ENCODE measurements around the gene SMYD1.
"Not testable (repeated sequence)": the region's sequence is repeated elsewhere in the genome, so short reads cannot be mapped to it uniquely, and the experiment has no call there.

The SMYD1 gene

DNA sequence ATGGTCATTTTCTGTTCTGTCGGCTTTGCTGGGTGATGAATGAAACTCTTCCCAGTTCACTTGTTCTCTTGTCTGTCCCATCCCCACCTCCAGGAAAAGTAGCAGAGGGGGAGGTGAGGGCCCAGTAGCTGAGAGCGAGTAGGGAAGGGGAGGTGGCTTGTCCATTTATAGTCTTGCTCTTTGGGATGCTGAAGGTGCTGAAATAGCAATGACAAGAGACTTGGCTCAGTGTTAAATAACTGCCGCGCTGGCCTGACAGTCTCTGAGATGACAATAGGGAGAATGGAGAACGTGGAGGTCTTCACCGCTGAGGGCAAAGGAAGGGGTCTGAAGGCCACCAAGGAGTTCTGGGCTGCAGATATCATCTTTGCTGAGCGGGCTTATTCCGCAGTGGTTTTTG is at the start of gene SMYD1:
Gene SMYD1, plus strand, starts transcription at position 228 of the 400 bp plus-strand sequence. Its CDS starts 40 bp downstream, at position 268.
- DNase-seq (ENCODE audit: low spot score) = no peak
- TF ChIP-seq, protein P1, sequence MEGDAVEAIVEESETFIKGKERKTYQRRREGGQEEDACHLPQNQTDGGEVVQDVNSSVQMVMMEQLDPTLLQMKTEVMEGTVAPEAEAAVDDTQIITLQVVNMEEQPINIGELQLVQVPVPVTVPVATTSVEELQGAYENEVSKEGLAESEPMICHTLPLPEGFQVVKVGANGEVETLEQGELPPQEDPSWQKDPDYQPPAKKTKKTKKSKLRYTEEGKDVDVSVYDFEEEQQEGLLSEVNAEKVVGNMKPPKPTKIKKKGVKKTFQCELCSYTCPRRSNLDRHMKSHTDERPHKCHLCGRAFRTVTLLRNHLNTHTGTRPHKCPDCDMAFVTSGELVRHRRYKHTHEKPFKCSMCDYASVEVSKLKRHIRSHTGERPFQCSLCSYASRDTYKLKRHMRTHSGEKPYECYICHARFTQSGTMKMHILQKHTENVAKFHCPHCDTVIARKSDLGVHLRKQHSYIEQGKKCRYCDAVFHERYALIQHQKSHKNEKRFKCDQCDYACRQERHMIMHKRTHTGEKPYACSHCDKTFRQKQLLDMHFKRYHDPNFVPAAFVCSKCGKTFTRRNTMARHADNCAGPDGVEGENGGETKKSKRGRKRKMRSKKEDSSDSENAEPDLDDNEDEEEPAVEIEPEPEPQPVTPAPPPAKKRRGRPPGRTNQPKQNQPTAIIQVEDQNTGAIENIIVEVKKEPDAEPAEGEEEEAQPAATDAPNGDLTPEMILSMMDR (IDR thresholded peaks at IDR 0.05; ENCODE audit: extremely low read depth, missing control alignments) = no peak

DNA sequence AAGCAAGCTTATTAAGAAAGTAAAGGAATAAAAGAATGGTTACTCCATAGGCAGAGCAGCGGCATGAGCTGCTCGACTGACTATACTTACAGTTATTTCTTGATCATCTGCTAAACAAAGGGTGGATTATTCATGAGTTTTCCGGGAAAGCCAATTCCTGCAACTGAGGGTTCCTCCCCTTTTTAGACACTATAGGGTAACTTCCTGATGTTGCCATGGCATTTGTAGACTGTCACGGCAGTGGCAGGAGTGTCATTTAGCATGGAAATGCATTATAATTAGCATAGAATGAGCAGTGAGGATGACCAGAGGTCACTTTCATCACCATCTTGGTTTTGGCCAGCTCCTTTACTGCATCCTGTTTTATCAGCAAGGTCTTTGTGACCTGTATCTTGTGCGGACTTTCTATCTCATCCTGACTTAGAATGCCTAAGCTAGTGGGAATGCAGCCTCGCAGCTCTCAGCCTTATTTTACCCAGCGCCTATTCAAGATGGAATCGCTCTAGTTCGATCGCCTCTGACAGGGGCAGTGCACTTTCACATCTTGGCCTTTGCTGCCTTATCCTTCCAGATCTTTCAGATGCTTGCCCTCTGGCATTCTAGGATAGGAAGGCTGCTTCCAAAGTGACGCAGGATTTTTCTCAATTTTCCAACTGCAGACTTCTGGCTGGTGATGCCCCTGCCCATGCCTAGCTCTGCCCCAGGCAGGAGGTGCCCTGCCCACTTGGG is 49.4 kb upstream of the SMYD1 start:
- DNase-seq (ENCODE audit: low spot score) = not testable (repeated sequence)

DNA sequence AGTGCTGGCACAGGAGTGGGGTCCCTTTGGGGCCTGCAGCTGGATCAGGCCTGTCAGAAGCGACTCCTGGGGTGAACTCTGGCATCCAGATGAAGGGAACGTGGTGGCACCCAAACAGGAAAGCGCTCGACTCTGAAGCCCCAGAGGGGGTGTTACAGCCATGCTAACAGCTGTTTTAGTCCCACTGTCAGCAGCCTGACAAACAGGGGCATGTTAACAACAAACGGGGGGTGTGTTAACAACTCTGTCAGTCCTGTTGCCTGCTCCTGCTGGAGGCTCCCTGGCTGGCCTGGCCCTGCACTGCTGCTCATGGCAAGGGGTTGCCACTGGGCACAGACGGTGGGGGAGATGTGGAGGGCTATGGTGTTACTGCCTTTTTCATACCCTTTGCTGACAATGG is 48.7 kb upstream of the SMYD1 start:
- no peak for DNase-seq (ENCODE audit: low spot score)

DNA sequence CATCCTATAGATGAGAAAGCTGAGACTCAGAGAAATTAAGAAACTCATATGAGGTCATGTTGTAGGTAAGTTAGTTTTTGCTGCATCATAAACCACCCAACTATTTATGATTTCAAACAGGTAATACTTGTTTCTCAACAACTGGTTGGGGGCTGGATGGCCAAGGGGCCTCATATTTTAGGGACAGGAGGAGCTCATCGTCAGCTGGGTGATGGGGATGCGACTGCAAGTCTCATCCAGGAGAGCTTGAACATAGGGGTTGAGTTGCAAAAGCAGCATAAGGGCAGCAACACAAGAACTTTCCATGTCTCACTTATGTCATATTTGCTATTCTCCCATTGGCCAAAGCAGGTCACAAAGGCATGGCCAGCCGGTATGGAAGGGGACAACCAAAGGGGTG is 47.6 kb upstream of the SMYD1 start:
- TF ChIP-seq, protein P1 (IDR thresholded peaks at IDR 0.05; ENCODE audit: extremely low read depth, missing control alignments) = no peak
- DNase-seq (ENCODE audit: low spot score) = no peak

More for the DNA sequence above, 48.7 kb upstream of the SMYD1 start:
- TF ChIP-seq, protein P1 (IDR thresholded peaks at IDR 0.05; ENCODE audit: extremely low read depth, missing control alignments) = no peak

DNA sequence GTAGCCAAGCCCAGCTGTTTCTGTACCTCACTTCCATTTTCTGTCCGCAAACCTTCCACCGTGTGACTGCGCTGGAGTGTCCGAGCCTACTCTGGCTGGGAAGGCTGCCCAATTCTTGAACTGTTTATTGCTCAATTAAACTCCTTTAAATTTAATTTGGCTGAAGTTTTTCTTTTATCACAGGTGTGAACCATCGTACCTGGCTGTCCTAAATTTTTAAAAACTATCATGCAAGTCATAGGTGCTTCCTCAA is 45.0 kb upstream of the SMYD1 start:
- no peak for DNase-seq (ENCODE audit: low spot score)
- TF ChIP-seq, protein P1 (IDR thresholded peaks at IDR 0.05; ENCODE audit: extremely low read depth, missing control alignments) = no peak

DNA sequence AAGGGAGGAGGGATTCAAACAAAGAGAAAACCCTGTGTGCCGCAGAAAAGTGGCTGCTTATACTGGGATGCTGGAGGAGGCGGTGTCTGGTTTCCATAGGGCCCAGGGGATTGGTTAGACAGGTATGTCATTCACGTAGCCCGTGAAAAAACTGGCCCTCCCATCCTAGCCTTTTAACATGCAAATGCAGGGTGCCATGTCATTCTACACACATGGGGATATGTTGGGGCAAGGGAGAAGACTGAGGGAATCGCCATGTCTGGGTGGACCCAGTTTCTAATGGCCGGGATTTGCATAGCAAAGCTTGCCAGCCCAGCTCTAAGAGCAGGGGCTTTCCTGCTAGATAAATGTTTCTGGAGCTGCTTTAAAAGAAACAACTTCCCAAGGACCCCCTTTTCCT is 43.1 kb upstream of the SMYD1 start:
- TF ChIP-seq, protein P1 (IDR thresholded peaks at IDR 0.05; ENCODE audit: extremely low read depth, missing control alignments) = no peak
- DNase-seq (ENCODE audit: low spot score) = no peak

DNA sequence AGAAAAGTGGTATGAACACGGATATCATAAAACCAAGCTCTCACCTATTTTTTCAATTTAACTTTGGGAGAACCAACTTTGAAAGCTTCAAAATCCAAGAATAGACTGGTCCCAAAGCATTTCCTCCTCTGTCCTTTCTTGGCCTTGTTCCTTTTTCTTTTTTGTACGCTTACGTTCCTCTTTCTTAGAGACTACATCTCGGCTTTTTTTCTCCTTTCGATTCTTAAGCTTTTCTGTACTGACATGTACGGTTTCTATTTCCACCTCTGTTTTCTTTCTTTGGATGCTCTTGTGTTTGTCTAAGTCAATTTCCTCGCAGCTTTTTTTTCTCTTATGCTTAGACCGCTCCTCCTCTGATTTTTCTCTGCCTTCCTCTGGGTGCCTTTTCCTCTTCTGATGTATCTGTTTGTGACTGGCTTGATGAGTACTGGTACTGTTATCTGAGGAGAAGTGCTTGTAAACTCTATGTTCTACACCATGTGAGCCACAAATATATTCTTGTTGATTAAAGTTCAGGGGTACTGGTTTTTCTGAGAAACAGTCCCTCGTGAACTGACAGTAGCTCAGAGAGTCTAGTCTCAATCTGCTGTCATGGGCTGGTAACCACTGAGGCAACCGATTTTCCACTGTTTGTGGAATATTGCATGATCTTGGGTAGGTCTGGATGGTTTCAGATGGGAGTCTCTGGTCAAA is 39.8 kb upstream of the SMYD1 start:
- no peak for DNase-seq (ENCODE audit: low spot score)
- TF ChIP-seq, protein P1 (IDR thresholded peaks at IDR 0.05; ENCODE audit: extremely low read depth, missing control alignments) = no peak

DNA sequence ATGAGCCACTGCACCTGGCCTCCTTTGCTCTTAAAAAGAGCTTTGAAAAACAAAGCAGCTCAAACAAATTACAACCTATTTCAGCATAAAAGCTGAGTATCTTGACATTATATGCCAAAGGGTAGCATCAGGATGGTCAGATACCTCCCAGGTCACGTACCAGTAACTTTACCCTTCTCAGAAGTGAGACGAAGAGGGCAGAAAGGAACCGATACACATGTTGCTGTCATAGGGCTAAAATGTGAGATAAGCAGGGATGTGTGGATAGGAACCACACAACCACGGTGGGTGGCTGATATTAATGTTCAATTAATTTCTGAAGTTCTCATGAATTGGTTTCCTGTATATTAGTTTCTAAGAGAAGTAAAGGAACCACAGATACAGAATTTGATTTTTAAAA is 38.7 kb upstream of the SMYD1 start:
- no peak for DNase-seq (ENCODE audit: low spot score)
- TF ChIP-seq, protein P1 (IDR thresholded peaks at IDR 0.05; ENCODE audit: extremely low read depth, missing control alignments) = no peak

Data from GM20000 (cell line).